ENCODE results near the gene LAMA4.

The LAMA4 gene

GRCh38 chr6:112253841-112254816, at the start of gene LAMA4:
TSS of gene LAMA4 (minus strand) at chr6:112254567. CDS start at chr6:112254150, 417 bp downstream.
- DNase-seq = no peak

DNA sequence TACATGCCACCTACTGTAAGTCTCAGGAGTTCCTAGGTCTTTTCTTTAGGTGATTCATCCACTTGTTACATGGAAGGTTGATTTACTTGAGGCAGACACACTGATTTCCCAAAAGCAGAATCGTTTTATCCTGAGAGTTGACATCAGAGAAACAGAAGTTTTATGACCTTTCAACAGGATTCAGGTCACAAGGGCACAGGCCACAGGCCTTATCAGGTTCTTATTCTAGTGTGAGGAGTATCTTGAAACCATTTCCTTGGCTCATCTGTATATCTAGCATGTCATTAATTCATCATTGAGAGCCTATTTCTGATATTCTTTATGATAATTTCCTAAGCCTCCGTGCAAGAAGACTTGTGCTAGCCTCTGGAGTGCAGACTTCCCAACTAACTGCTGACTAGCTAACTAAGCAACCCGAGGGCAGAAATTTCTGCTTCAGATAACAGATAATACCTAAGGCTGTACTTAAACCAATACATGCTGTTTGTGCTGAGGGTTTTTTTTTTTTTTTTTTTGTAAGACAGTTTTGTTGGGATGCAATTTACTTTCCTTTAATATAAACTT, 47.9 kb upstream of the LAMA4 start:
- no peak for DNase-seq

DNA sequence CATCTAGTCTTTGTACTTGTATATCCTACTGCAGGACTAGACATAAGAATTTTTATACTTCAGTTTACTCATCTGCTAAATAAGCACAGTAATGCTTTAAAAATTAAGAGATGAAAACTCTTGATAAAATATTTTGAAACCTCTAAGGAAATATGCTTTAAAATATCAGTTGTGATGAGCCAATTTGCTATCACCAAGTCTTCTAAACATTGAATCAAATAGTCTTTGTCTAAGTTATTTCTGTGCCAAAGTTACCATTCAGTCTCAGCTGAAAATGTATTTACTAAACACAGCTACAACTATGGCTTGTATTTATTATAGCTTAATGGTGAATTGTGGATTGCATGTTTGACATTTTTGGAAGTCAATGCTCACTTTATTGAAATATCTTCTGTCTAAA, 46.5 kb upstream of the LAMA4 start:
- no peak for DNase-seq

- DNase-seq = no peak
Measured at GRCh38 chr6:112298816-112299281, 44.5 kb upstream of the LAMA4 start.

- no peak for DNase-seq
Measured at GRCh38 chr6:112298021-112298745, 43.8 kb upstream of the LAMA4 start.

GRCh38 chr6:112296694-112297093, 42.3 kb upstream of the LAMA4 start:
- no peak for DNase-seq

DNA sequence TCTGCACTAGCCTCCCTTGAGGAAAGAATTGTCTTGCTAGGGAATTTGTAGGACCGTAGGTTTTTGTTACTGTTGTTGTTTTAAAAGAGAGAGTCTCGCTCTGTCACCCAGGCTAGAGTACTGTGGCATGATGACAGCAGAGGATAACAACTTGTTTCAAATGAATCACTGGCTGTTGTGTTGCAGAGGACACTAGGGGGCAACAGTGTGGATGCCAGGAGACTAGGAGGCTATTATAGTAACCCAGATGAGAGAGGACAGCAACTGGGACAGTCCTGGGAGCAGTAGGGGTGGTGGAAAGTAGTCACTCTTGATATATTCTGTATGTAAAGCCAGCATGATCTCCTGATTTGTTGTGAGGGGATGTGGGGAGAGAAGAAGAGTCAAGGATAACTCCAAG, 41.8 kb upstream of the LAMA4 start:
- no peak for DNase-seq

GRCh38 chr6:112291161-112291762, 36.9 kb upstream of the LAMA4 start:
- DNase-seq = no peak

- no peak for DNase-seq
Measured at GRCh38 chr6:112289038-112289566, 34.7 kb upstream of the LAMA4 start.

DNA sequence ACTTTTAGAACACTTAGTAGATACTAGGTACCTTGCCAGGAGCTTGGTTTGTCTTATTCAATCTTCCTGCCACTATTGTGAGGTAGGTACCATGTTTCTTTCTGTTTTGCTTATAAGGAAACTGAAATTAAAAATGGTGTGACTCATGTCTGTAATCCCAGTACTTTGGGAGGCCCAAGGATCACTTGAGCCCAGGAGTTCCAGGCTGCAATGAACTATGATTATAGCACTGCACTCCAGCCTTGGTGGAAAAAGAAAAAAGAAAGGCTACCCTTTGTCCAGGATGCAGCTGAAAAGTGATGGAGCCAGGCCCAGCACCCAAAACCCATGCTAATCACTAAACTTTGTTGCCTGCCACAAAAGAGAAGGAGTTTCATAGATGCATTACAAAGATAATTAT, 34.1 kb upstream of the LAMA4 start:
- DNase-seq = no peak

- DNase-seq = no peak
Measured at GRCh38 chr6:112287577-112288225, 33.3 kb upstream of the LAMA4 start.

DNA sequence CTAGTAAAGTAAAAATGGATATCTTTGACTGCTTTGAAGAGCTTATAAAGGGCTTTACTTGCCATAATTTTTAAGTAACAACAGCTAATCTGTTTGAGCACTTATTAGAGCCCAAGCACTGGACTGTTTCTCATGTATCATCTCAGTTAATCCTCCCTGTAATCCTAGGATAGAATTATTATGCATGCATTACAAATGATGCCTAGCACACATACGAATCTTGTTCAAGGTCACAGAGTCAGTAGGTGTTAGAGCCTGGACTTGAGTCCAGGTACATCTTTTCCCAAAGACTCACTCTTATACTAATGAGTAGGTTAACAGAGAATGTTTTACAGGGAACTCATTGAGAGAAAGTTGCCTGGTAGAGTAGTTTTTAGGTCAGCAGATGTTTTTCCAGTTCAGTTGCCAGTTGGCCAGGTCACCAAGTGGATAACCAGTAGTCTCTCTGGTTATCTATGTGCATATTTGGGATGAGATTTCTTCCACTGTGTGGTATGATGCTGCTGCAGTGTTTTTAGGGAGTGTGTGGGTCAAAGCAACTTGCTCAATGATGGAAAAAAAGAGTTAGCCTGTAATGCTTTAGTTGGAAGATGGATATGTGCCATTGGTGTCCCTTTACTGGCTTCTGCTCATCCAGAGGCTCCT, 32.3 kb upstream of the LAMA4 start:
- no peak for DNase-seq

DNA sequence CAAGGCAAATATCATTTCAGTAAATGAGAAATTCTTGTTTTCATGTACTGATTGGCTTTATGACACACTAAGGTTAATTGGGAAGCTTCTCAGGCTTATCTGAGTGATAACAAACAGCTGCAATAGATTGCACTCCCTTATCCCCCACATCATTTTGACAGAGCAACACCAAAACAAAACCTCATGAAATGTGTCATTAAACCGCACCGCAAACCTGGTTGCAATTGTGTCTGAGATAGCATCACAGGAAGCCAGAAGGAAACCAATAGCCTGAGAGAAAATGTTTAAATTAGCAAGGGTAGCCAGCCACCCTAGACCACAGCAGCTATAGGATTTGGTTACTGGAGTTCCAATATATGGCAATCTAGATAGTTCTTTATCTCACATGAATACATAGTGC, 31.6 kb upstream of the LAMA4 start:
- DNase-seq = no peak

- no peak for DNase-seq
Measured at GRCh38 chr6:112284603-112285002, 30.2 kb upstream of the LAMA4 start.

DNA sequence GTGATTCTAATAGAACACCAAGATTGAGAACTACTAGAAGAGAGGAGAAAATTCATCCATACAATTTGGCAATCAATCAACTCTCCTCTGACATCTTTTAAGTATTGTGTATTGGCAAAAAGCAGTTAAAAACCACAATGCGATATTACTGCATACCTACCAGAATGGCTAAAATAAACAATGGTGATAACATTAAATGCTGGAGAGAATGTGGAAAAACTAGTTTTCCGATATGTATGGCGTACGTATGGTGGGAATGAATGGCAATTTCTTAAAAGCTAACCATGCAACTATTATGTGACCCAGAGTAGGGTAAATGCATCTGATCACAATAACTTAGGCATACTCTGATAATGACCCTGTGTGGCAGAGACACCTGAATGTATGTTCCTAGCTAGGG, 29.3 kb upstream of the LAMA4 start:
- no peak for DNase-seq

DNA sequence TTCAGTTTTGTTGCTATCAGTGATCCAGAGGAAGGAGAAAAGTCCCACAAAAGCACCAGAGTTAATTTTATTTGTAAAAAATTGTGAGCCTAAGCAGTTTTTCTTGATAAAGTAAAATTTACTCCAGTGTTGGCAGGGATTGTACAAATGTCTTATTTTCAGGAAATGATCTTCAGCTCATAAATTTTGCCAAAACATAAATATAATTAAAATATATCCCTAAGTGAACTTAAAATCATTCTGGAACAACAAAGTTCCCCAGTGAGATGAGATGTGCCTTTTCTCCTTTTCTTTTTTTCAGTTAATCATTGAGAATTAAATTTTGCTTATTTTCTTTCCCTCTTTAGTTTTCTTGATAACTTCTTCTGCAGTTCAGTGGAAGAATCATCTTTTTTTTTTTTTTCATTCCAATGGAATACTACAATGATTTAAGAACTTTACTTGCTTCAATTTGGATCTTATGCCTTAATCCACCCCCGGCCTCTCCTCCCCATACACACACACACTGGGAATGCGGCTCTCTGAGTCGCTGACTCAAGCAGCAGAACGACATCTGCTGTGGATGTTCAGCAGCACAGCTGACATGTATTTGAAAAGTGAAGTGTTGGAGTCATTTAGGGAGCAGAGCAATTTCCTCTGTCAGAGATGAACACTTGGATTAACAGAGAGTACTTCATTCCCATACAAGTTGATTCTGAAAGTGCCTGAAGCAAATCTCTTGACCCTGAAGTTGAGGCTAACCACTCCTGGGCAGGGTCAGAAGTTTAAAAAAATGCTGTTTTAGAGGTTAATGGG, 27.7 kb upstream of the LAMA4 start:
- no peak for DNase-seq

GRCh38 chr6:112279031-112279935, 24.9 kb upstream of the LAMA4 start:
- no peak for DNase-seq

- no peak for DNase-seq
Measured at GRCh38 chr6:112275365-112275764, 21.0 kb upstream of the LAMA4 start.

GRCh38 chr6:112274774-112275173, 20.4 kb upstream of the LAMA4 start:
- no peak for DNase-seq

GRCh38 chr6:112272799-112273198, 18.4 kb upstream of the LAMA4 start:
- no peak for DNase-seq
